GM21825 (cell line): Measurements from ENCODE around the gene SUV39H2.
"Not testable (repeated sequence)": the region's sequence is repeated elsewhere in the genome, so short reads cannot be mapped to it uniquely, and the experiment has no call there.

Experiments
- ATAC-seq: cut with Tn5 transposase; IDR thresholded peaks from one replicate; pipeline ENCODE4 v1.9.1; 2021; ENCODE audit warnings: mild to moderate bottlenecking, moderate library complexity; ENCODE audit not compliant: unreplicated experiment

The SUV39H2 gene

GRCh38 chr10:14878266-14879123 is at the start of gene SUV39H2:
Gene SUV39H2, plus strand, starts transcription at chr10:14878866. Its CDS starts 23 bp downstream, at chr10:14878889.
- ATAC-seq, result peak; percentile 90

GRCh38 chr10:14833106-14833505 is 45.6 kb upstream of the SUV39H2 start:
- no peak for ATAC-seq

GRCh38 chr10:14836208-14836607 is 42.5 kb upstream of the SUV39H2 start:
- no peak for ATAC-seq

- no peak for ATAC-seq
Observed at GRCh38 chr10:14837003-14837756, 41.5 kb upstream of the SUV39H2 start.

- peak; percentile 91 for ATAC-seq
Observed at GRCh38 chr10:14837757-14838581, 40.7 kb upstream of the SUV39H2 start, which contains the start of the genes CDNF, HSPA14 and MSANTD7. Gene CDNF, minus strand, starts transcription at chr10:14838037. Its CDS starts 91 bp downstream, at chr10:14837946. Gene HSPA14, plus strand, starts transcription at chr10:14838306. Its CDS starts 97 bp downstream, at chr10:14838403. Gene MSANTD7, plus strand, starts transcription at chr10:14838306. Its CDS starts 3,979 bp downstream, at chr10:14842285.

GRCh38 chr10:14838582-14839304 is 39.9 kb upstream of the SUV39H2 start:
- peak; percentile 15 for ATAC-seq

GRCh38 chr10:14839305-14839695 is 39.4 kb upstream of the SUV39H2 start:
- ATAC-seq, result no peak

- no peak for ATAC-seq
Observed at GRCh38 chr10:14840178-14840577, 38.5 kb upstream of the SUV39H2 start.

- ATAC-seq, result no peak
Observed at GRCh38 chr10:14843327-14843988, 35.2 kb upstream of the SUV39H2 start.

- no peak for ATAC-seq
Observed at GRCh38 chr10:14844948-14845347, 33.7 kb upstream of the SUV39H2 start.

GRCh38 chr10:14852236-14852635 is 26.4 kb upstream of the SUV39H2 start:
- ATAC-seq, result no peak

GRCh38 chr10:14855453-14855852 is 23.2 kb upstream of the SUV39H2 start:
- no peak for ATAC-seq

- no peak for ATAC-seq
Observed at GRCh38 chr10:14858338-14858960, 20.2 kb upstream of the SUV39H2 start.

GRCh38 chr10:14859043-14859442 is 19.6 kb upstream of the SUV39H2 start:
- ATAC-seq, result no peak

- ATAC-seq, result no peak
Observed at GRCh38 chr10:14859775-14860174, 18.9 kb upstream of the SUV39H2 start.

- ATAC-seq, result no peak
Observed at GRCh38 chr10:14860791-14861190, 17.9 kb upstream of the SUV39H2 start.

GRCh38 chr10:14864466-14864865 is 14.2 kb upstream of the SUV39H2 start:
- not testable (repeated sequence) for ATAC-seq

GRCh38 chr10:14864871-14865270 is 13.8 kb upstream of the SUV39H2 start:
- ATAC-seq, result not testable (repeated sequence)
